Panc1 (cell line): Measurements from ENCODE around the gene KAT7. TPM values are rescaled to one million over a fixed set of nuclear protein-coding genes. Genes with fewer than 3 reads are reported as not detected.

ENCODE experiments used
- ATAC-seq: fragments of 200-7000 bp; cut with Tn5 transposase; 2 replicates; pipeline ENCODE4 v1.9.1; 2020; ENCODE audit warnings: mild to moderate bottlenecking, moderate library complexity
- BruUV-seq: library from RNA; stranded (reverse); fragments of 400-500 nt; replicated peaks from 2 replicates; lab custom pipeline; 2021; lab: Mats Ljungman, UMichigan
- CTCF ChIA-PET: fragments of 300-600 bp; sonication (Branson Sonifier 250); formaldehyde crosslinking; loops from one replicate; lab custom pipeline; 2022; ENCODE audit warnings: antibody characterized with exemption; lab: Charles Lee
- POLR2A ChIA-PET: fragments of 300-600 bp; sonication (Branson Sonifier 250); formaldehyde crosslinking; loops from one replicate; lab custom pipeline; 2022; ENCODE audit warnings: antibody characterized with exemption; lab: Charles Lee
- DNase-seq: peaks from one replicate; pipeline ENCODE4 v3.0.0-alpha.2; 2010; ENCODE audit warnings: low read depth, low spot score
- H3K27ac ChIP-seq: 2 replicates; pipeline ENCODE4 v1.5.1; 2011; ENCODE audit warnings: mild to moderate bottlenecking, low read length, inconsistent platforms
- H3K27me3 ChIP-seq: fragments of 200-500 bp; sonication (Bioruptor generic); 2 replicates; pipeline ENCODE4 v1.6.0; 2014; ENCODE audit warnings: low read length, inconsistent platforms; ENCODE audit not compliant: control insufficient read depth, insufficient read depth
- H3K36me3 ChIP-seq: fragments of 200-500 bp; sonication (Bioruptor generic); 2 replicates; pipeline ENCODE4 v1.5.1; 2014; ENCODE audit warnings: inconsistent platforms, mild to moderate bottlenecking, low read length, moderate library complexity; ENCODE audit not compliant: control insufficient read depth, insufficient read depth
- H3K4me1 ChIP-seq: 2 replicates; pipeline ENCODE4 v1.5.1; 2011; ENCODE audit warnings: inconsistent platforms, mild to moderate bottlenecking, low read length, moderate library complexity; ENCODE audit not compliant: control insufficient read depth, insufficient read depth
- H3K4me3 ChIP-seq, 2 experiments: 2 replicates each; pipeline ENCODE4 v1.5.1; 2011 to 2012; ENCODE audit warnings: low read depth in 2 of 2, low read length in 2 of 2, mild to moderate bottlenecking in 2 of 2, inconsistent platforms in 1 of 2, moderate library complexity in 1 of 2
- H3K9me3 ChIP-seq: fragments of 200-500 bp; sonication (Bioruptor generic); 2 replicates; pipeline ENCODE4 v1.5.1; 2014; ENCODE audit warnings: low read depth, mild to moderate bottlenecking, inconsistent platforms, low read length, moderate library complexity; ENCODE audit not compliant: control insufficient read depth, insufficient read depth
- POLR2AphosphoS5 ChIP-seq: IDR thresholded peaks from 2 replicates; pipeline ENCODE4 v1.6.1; 2012; ENCODE audit warnings: mild to moderate bottlenecking, low read depth, low read length, moderate library complexity
- SIN3A ChIP-seq: IDR thresholded peaks from 2 replicates; pipeline ENCODE4 v1.6.1; 2012; ENCODE audit warnings: low read depth, mild to moderate bottlenecking, low read length, moderate library complexity, borderline replicate concordance; ENCODE audit not compliant: insufficient read depth
- TCF7L2 ChIP-seq: IDR thresholded peaks from 2 replicates; pipeline ENCODE4 v1.6.1; 2011; ENCODE audit warnings: mild to moderate bottlenecking, low read depth, low read length, inconsistent platforms
- in situ Hi-C: cut with HindIII; loops from 2 replicates; pipeline ENCODE4 v1.10.0; 2016; ENCODE audit warnings: low sequenced_read_pairs, low pct_unique_long_range_greater_than_20kb
- intact Hi-C: fragments of 100-400 bp; cut with micrococcal nuclease; formaldehyde crosslinking; loops from one replicate; pipeline ENCODE4 v1.10.0; 2022; ENCODE audit not compliant: unreplicated experiment
- total RNA-seq: library from RNA; stranded (reverse); gene quantifications from one replicate; pipeline ENCODE4 v1.2.1, GENCODE V29; 2021; ENCODE audit not compliant: unreplicated experiment
- TF ChIP-seq, protein P1 (sequence below): fragments of 450-650 bp; IDR thresholded peaks from 2 replicates; pipeline ENCODE4 v1.5.1; 2017; ENCODE audit warnings: mild to moderate bottlenecking
- TF ChIP-seq, protein P2 (sequence below), 2 experiments: IDR thresholded peaks; 2 replicates each; pipeline ENCODE4 v1.6.1; 2011 to 2012; ENCODE audit warnings: low read depth in 2 of 2, control low read depth in 1 of 2, low read length in 1 of 2, mild to moderate bottlenecking in 1 of 2, moderate library complexity in 1 of 2; ENCODE audit not compliant: insufficient read depth in 1 of 2

The KAT7 gene
- total RNA-seq, 1 experiment from 2014 or later = 69.0 TPM

DNA sequence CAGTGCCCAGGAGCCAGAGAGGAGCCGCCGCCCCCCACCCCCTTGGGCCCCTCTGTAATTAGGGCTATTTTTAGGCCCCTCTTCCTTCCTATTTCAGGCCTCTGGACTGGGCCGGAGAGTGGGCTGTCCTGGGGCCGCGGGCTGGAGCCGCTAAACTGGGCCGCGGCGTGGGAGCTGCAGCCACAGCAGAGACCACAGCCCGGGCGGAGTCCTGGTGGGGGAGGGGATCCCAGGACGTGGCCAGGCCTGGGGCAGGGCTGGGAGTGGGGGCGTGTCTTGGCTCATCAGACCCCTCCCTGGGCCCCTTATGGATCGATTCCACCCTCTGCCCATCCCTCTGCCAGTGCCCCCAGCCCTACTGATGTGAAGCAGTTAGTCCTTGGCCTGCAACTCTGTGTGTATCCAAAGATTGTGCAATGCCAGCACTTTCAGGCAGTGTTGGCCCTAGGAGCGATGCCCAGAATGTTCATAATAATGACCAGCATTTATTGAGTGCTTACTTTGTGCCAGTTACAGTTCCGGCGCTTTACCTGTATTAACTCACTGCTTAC lies 74.4 kb downstream of the KAT7 start:
- Histone ChIP-seq H3K36me3 (no peaks in the 10 kb centered on the region), H3K27me3 (no peaks in the 10 kb centered on the region), H3K4me3 (no peak overlapping the region), H3K27ac (no peak overlapping the region), H3K4me1 (peaks cover 3% of the 10 kb centered on the region; the same call in 1 of the 2 replicates), H3K9me3 (no peaks in the 10 kb centered on the region)
- intact Hi-C loops (no loop called here), in situ Hi-C loops (no loop called here)
- no peak for TF ChIP-seq TCF7L2
- TF ChIP-seq, protein P1, sequence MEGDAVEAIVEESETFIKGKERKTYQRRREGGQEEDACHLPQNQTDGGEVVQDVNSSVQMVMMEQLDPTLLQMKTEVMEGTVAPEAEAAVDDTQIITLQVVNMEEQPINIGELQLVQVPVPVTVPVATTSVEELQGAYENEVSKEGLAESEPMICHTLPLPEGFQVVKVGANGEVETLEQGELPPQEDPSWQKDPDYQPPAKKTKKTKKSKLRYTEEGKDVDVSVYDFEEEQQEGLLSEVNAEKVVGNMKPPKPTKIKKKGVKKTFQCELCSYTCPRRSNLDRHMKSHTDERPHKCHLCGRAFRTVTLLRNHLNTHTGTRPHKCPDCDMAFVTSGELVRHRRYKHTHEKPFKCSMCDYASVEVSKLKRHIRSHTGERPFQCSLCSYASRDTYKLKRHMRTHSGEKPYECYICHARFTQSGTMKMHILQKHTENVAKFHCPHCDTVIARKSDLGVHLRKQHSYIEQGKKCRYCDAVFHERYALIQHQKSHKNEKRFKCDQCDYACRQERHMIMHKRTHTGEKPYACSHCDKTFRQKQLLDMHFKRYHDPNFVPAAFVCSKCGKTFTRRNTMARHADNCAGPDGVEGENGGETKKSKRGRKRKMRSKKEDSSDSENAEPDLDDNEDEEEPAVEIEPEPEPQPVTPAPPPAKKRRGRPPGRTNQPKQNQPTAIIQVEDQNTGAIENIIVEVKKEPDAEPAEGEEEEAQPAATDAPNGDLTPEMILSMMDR = no peak
- TF ChIP-seq POLR2AphosphoS5 = no peak
- TF ChIP-seq, protein P2, sequence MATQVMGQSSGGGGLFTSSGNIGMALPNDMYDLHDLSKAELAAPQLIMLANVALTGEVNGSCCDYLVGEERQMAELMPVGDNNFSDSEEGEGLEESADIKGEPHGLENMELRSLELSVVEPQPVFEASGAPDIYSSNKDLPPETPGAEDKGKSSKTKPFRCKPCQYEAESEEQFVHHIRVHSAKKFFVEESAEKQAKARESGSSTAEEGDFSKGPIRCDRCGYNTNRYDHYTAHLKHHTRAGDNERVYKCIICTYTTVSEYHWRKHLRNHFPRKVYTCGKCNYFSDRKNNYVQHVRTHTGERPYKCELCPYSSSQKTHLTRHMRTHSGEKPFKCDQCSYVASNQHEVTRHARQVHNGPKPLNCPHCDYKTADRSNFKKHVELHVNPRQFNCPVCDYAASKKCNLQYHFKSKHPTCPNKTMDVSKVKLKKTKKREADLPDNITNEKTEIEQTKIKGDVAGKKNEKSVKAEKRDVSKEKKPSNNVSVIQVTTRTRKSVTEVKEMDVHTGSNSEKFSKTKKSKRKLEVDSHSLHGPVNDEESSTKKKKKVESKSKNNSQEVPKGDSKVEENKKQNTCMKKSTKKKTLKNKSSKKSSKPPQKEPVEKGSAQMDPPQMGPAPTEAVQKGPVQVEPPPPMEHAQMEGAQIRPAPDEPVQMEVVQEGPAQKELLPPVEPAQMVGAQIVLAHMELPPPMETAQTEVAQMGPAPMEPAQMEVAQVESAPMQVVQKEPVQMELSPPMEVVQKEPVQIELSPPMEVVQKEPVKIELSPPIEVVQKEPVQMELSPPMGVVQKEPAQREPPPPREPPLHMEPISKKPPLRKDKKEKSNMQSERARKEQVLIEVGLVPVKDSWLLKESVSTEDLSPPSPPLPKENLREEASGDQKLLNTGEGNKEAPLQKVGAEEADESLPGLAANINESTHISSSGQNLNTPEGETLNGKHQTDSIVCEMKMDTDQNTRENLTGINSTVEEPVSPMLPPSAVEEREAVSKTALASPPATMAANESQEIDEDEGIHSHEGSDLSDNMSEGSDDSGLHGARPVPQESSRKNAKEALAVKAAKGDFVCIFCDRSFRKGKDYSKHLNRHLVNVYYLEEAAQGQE (IDR thresholded peaks at IDR 0.05; ENCODE audit: insufficient read depth in 1 of 2, low read depth in 2 of 2, low read length in 1 of 2) = no peak
- no peak for TF ChIP-seq SIN3A
- ChIA-PET POLR2A (no interaction called here), CTCF (interaction anchor here (1.5 to 4.9 kb wide), 2 partner anchors 36 to 134 kb away, joined by 3 to 55 read pairs; no protein-coding TSS in a partner anchor)
- no TSS peak for BruUV-seq
- DNase-seq (no peak), ATAC-seq (no peak)

GRCh38 chr17:49866019-49866380 lies 77.5 kb downstream of the KAT7 start:
- no peaks in the 10 kb centered on the region for H3K27me3 ChIP-seq
- TF ChIP-seq, protein P1 = no peak
- TF ChIP-seq POLR2AphosphoS5 (no peak), SIN3A (no peak), TCF7L2 (no peak)
- TF ChIP-seq, protein P2 (IDR thresholded peaks at IDR 0.05; ENCODE audit: insufficient read depth in 1 of 2, low read depth in 2 of 2, low read length in 1 of 2) = no peak
- H3K9me3 ChIP-seq = no peaks in the 10 kb centered on the region
- ChIA-PET CTCF (interaction anchor here (0.5 kb wide), 1 partner anchor 8 kb away, joined by 11 read pairs; no protein-coding TSS in a partner anchor), POLR2A (no interaction called here)
- H3K36me3 ChIP-seq = no peaks in the 10 kb centered on the region
- intact Hi-C loops = no loop called here
- H3K4me3 ChIP-seq = no peak overlapping the region
- DNase-seq (no peak), ATAC-seq (no peak)
- no TSS peak for BruUV-seq
- in situ Hi-C loops = no loop called here
- H3K27ac ChIP-seq = no peak overlapping the region
- peaks cover 3% of the 10 kb centered on the region; the same call in 1 of the 2 replicates for H3K4me1 ChIP-seq
